NCI-H226 (cell line): ENCODE measurements around the gene TRPC6.
"Not testable (repeated sequence)": the region's sequence is repeated elsewhere in the genome, so short reads cannot be mapped to it uniquely, and the experiment has no call there.

Source experiments
- DNase-seq: peaks from one replicate; pipeline ENCODE4 v3.0.0-alpha.2; 2015

The TRPC6 gene

DNA sequence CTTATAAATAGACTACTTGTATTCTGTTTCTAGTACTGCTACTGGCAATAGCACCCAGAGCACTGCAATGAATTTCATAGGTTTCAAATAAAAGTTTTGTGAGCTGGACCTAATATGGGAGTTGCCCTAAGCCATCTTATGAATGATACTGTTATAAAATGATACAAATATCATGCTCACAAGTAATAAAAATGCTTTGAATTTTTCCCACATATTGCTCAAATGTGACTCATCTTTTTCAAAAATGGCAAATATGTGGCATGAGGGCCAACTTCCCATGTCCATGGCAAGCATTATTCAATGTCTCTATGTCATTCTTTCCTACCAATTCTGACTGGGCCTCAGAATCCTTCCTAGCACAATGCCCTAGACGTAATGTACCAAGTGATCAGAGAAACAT is 137.6 kb downstream of the TRPC6 start:
- peak; percentile 69 for DNase-seq

- peak; percentile 17 for DNase-seq
Measured at GRCh38 chr11:101445761-101446160, 138.0 kb downstream of the TRPC6 start.

DNA sequence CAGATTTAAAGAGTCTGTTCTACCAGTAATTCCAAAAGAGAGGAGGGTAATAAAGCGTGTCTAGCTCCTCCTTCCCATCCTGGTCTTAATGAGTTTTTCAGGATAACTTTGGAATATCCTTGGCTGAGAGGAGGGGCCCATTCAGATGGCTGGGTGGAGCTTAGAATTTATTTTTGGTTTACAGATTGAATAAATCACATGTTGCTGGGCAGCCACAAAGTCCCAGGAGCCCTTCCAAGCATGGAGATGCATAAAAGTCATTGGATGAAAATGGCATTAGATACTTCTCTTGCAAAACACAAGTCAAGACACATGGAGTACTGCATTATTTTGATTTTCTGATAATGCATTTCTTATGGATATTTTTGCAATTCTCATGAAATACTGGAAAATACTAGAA is 139.0 kb downstream of the TRPC6 start:
- no peak for DNase-seq

GRCh38 chr11:101444164-101444563 is 139.6 kb downstream of the TRPC6 start:
- DNase-seq = no peak

DNA sequence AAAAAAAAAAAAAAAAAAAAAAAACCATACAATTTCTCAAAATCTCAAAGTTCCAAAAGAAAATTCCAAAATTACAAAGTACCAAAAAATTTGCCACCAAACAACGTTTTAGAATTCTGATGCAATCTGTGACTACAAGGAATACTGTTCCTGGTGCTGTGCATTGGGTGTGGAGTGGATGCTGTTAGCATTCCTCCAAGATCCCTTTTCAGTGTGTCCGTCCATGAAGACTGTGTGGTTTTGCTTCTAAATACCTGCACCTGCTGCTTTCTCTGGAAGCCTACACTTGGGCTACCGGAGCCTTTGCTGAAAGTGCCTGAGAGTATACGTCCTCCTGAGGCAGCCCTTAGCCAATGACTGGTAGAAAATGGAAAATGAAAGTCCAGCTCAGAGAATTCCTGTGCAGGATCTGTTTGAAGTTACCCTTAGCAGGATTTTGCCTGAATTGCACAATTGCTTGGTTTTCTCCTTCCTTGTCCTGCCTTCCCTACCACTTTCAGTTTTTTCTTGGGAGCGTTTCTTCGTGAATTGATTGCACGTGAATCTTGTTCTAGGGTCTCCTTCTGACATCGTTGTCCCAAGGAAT is 140.8 kb downstream of the TRPC6 start:
- no peak for DNase-seq

DNA sequence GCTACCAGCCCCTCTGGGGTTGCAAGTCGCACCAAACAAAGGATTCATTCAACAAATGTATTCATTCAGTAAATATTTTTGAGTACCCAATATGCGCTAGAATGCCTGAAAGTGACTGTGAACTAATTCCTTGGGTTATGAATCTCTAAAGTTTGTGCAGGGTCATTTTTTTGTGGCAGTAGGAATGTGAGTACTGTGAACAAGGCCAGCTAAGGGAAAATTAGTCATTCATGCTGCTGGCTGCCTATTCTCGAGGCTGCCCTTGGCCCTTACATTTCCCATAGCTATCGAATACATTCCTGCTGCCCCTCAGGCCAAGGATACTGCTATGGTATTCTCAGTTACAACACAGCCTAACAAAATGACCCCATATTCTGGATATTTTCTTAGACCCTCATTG is 141.6 kb downstream of the TRPC6 start:
- peak; percentile 16 for DNase-seq

- no peak for DNase-seq
Measured at GRCh38 chr11:101441747-101442146, 142.1 kb downstream of the TRPC6 start.

GRCh38 chr11:101439488-101439887 is 144.3 kb downstream of the TRPC6 start:
- DNase-seq = no peak

DNA sequence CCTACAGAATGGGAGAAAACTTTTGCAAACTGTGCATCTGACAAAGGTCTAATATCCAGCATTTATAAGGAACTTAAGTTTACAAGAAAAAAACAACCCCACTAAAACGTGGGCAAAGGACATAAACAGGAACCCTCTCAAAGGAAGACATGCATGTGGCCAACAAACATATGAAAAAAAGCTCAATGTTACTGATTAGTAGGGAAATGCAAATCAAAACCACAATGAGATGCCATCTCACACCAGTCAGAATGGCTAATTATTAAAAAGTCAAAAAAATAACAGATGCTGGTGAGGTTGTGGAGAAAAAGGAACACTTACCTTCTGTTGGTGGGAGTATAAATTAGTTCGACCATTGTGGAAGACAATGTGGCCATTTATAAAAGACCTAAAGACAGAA is 145.1 kb downstream of the TRPC6 start:
- DNase-seq = not testable (repeated sequence)

DNA sequence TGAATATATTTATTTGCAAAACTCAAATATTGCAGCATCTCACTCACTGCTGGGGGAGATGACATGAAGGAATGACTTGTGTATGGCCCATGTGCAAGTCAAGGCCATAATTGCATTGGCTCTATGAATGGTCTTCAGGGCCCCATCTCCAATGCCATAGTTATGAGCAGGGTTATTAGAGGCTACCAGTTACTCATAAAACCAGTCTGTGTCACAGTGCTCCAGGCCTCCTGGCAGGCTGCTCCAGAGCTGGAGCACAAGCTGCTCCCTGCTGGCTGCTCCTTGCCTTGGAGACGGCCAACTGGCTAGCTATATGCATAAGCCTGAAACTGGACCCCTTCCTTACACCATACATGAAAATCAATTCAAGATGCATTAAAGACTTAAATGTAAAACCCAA is 145.7 kb downstream of the TRPC6 start:
- DNase-seq = no peak

DNA sequence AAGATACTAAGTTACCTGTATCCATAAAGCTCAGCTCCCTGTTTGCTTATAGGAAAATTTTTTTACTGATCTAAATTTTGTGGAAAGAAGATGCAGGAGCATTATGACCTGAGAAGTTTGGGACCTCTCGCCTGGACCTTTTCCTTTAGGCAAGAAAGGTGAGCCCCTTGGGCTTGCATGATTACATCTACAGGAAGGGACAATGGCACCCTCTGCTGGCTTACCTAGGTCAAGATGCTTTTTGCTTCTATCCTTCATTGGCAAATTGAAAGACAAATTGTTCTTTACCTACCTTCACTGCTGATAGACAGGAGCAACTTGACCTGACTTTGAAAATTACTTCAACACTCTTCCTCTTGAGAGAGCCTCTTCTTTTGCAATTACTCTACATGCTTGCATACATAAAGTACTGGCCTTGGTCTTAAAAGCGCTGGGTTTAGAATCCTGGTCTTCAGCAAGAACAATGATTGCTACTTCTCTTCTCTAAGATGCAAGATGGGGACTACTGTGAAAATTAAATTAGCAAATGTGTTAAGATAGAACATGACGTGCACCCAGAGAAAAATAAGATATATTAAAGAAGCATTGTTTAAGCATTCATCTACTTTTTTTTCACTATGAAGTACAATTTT is 147.2 kb downstream of the TRPC6 start:
- no peak for DNase-seq

GRCh38 chr11:101435408-101435973 is 148.3 kb downstream of the TRPC6 start:
- no peak for DNase-seq

- no peak for DNase-seq
Measured at GRCh38 chr11:101434026-101434643, 149.7 kb downstream of the TRPC6 start.

GRCh38 chr11:101433151-101433550 is 150.7 kb downstream of the TRPC6 start:
- no peak for DNase-seq

- no peak for DNase-seq
Measured at GRCh38 chr11:101429703-101430540, 153.9 kb downstream of the TRPC6 start.

DNA sequence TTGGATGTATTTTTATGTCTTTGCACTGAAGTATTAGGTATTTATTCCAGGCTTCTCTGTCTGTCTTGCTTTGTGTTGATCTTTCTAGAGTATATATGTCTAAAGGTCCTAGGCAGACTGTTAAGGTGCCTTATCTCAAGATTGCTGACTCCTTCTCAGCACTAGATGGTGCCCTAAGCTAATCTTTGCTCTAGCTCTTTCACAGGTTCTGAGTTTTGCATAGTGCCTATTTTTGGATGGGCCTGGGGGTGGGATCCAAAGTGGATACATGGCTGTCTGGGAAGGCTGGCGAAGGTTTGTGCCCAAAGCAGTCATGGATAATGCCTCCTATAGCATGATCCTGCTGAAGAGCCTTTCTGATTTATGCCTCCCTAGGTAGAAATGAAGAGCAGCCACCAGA is 154.9 kb downstream of the TRPC6 start:
- peak; percentile 17 for DNase-seq

GRCh38 chr11:101407324-101407723 is 176.5 kb downstream of the TRPC6 start:
- peak; percentile 29 for DNase-seq
